ENCODE data around the gene EXD3.
"Not testable (repeated sequence)": the region's sequence is repeated elsewhere in the genome, so short reads cannot be mapped to it uniquely, and the experiment has no call there.

The EXD3 gene

GRCh38 chr9:137348769-137349470 is 74.0 kb downstream of the EXD3 start:
- H3K9me3 ChIP-seq (ENCODE audit: control insufficient read depth, insufficient read depth, low read length), result peaks cover 4% of the 10 kb centered on the region
- no peaks in the 10 kb centered on the region for H3K4me1 ChIP-seq (ENCODE audit: control insufficient read depth, insufficient read depth, low read length)
- H3K9ac ChIP-seq (ENCODE audit: low read depth, low read length), result no peak overlapping the region
- H3K36me3 ChIP-seq (ENCODE audit: control insufficient read depth, insufficient read depth, low read length), result no peaks in the 10 kb centered on the region
- H3K4me3 ChIP-seq (ENCODE audit: low read depth, low read length), result no peak overlapping the region
- H3K27me3 ChIP-seq (ENCODE audit: control insufficient read depth, insufficient read depth, low read length), result no peaks in the 10 kb centered on the region

- H3K27me3 ChIP-seq (ENCODE audit: control insufficient read depth, insufficient read depth, low read length), result no peaks in the 10 kb centered on the region
- H3K9me3 ChIP-seq (ENCODE audit: control insufficient read depth, insufficient read depth, low read length), result peaks cover 4% of the 10 kb centered on the region
- no peak overlapping the region for H3K9ac ChIP-seq (ENCODE audit: low read depth, low read length)
Measured at GRCh38 chr9:137347928-137348327, 75.0 kb downstream of the EXD3 start.

GRCh38 chr9:137342482-137342881 is 80.5 kb downstream of the EXD3 start:
- Histone ChIP-seq H3K4me3 (ENCODE audit: low read depth, low read length) (no peak overlapping the region), H3K36me3 (ENCODE audit: control insufficient read depth, insufficient read depth, low read length) (no peaks in the 10 kb centered on the region), H3K9ac (ENCODE audit: low read depth, low read length) (no peak overlapping the region), H3K9me3 (ENCODE audit: control insufficient read depth, insufficient read depth, low read length) (peaks cover 4% of the 10 kb centered on the region), H3K4me1 (ENCODE audit: control insufficient read depth, insufficient read depth, low read length) (no peaks in the 10 kb centered on the region), H3K27me3 (ENCODE audit: control insufficient read depth, insufficient read depth, low read length) (no peaks in the 10 kb centered on the region)

More at GRCh38 chr9:137347928-137348327, 75.0 kb downstream of the EXD3 start:
- H3K36me3 ChIP-seq (ENCODE audit: control insufficient read depth, insufficient read depth, low read length), result no peaks in the 10 kb centered on the region
- H3K4me3 ChIP-seq (ENCODE audit: low read depth, low read length), result no peak overlapping the region
- H3K4me1 ChIP-seq (ENCODE audit: control insufficient read depth, insufficient read depth, low read length), result no peaks in the 10 kb centered on the region

- Histone ChIP-seq H3K4me1 (ENCODE audit: control insufficient read depth, insufficient read depth, low read length) (no peaks in the 10 kb centered on the region), H3K9me3 (ENCODE audit: control insufficient read depth, insufficient read depth, low read length) (peaks cover 4% of the 10 kb centered on the region), H3K36me3 (ENCODE audit: control insufficient read depth, insufficient read depth, low read length) (no peaks in the 10 kb centered on the region), H3K4me3 (ENCODE audit: low read depth, low read length) (no peak overlapping the region), H3K27me3 (ENCODE audit: control insufficient read depth, insufficient read depth, low read length) (no peaks in the 10 kb centered on the region), H3K9ac (ENCODE audit: low read depth, low read length) (no peak overlapping the region)
Measured at GRCh38 chr9:137341227-137341626, 81.7 kb downstream of the EXD3 start.

GRCh38 chr9:137339908-137340462 is 83.0 kb downstream of the EXD3 start:
- H3K9me3 ChIP-seq (ENCODE audit: control insufficient read depth, insufficient read depth, low read length); H3K9ac ChIP-seq (ENCODE audit: low read depth, low read length); H3K4me1 ChIP-seq (ENCODE audit: control insufficient read depth, insufficient read depth, low read length); H3K27me3 ChIP-seq (ENCODE audit: control insufficient read depth, insufficient read depth, low read length); H3K36me3 ChIP-seq (ENCODE audit: control insufficient read depth, insufficient read depth, low read length); H3K4me3 ChIP-seq (ENCODE audit: low read depth, low read length): not testable (repeated sequence)

- Histone ChIP-seq H3K27me3 (ENCODE audit: control insufficient read depth, insufficient read depth, low read length) (no peaks in the 10 kb centered on the region), H3K9ac (ENCODE audit: low read depth, low read length) (no peak overlapping the region), H3K4me3 (ENCODE audit: low read depth, low read length) (no peak overlapping the region), H3K36me3 (ENCODE audit: control insufficient read depth, insufficient read depth, low read length) (no peaks in the 10 kb centered on the region), H3K9me3 (ENCODE audit: control insufficient read depth, insufficient read depth, low read length) (no peaks in the 10 kb centered on the region), H3K4me1 (ENCODE audit: control insufficient read depth, insufficient read depth, low read length) (no peaks in the 10 kb centered on the region)
Measured at GRCh38 chr9:137339045-137339907, 83.7 kb downstream of the EXD3 start.

GRCh38 chr9:137336735-137337134 is 86.2 kb downstream of the EXD3 start:
- Histone ChIP-seq H3K36me3 (ENCODE audit: control insufficient read depth, insufficient read depth, low read length) (no peaks in the 10 kb centered on the region), H3K4me3 (ENCODE audit: low read depth, low read length) (no peak overlapping the region), H3K27me3 (ENCODE audit: control insufficient read depth, insufficient read depth, low read length) (no peaks in the 10 kb centered on the region)

GRCh38 chr9:137333016-137333671 is 89.8 kb downstream of the EXD3 start:
- Histone ChIP-seq H3K4me3 (ENCODE audit: low read depth, low read length) (no peak overlapping the region), H3K4me1 (ENCODE audit: control insufficient read depth, insufficient read depth, low read length) (no peaks in the 10 kb centered on the region), H3K36me3 (ENCODE audit: control insufficient read depth, insufficient read depth, low read length) (no peaks in the 10 kb centered on the region), H3K9ac (ENCODE audit: low read depth, low read length) (no peak overlapping the region), H3K9me3 (ENCODE audit: control insufficient read depth, insufficient read depth, low read length) (no peaks in the 10 kb centered on the region), H3K27me3 (ENCODE audit: control insufficient read depth, insufficient read depth, low read length) (no peaks in the 10 kb centered on the region)

More at GRCh38 chr9:137336735-137337134, 86.2 kb downstream of the EXD3 start:
- no peak overlapping the region for H3K9ac ChIP-seq (ENCODE audit: low read depth, low read length)
- H3K9me3 ChIP-seq (ENCODE audit: control insufficient read depth, insufficient read depth, low read length), result no peaks in the 10 kb centered on the region
- no peaks in the 10 kb centered on the region for H3K4me1 ChIP-seq (ENCODE audit: control insufficient read depth, insufficient read depth, low read length)

GRCh38 chr9:137331929-137332328 is 91.0 kb downstream of the EXD3 start:
- Histone ChIP-seq H3K4me1 (ENCODE audit: control insufficient read depth, insufficient read depth, low read length) (no peaks in the 10 kb centered on the region), H3K27me3 (ENCODE audit: control insufficient read depth, insufficient read depth, low read length) (no peaks in the 10 kb centered on the region), H3K36me3 (ENCODE audit: control insufficient read depth, insufficient read depth, low read length) (no peaks in the 10 kb centered on the region), H3K9me3 (ENCODE audit: control insufficient read depth, insufficient read depth, low read length) (no peaks in the 10 kb centered on the region), H3K4me3 (ENCODE audit: low read depth, low read length) (no peak overlapping the region), H3K9ac (ENCODE audit: low read depth, low read length) (no peak overlapping the region)

- Histone ChIP-seq H3K4me3 (ENCODE audit: low read depth, low read length) (no peak overlapping the region), H3K4me1 (ENCODE audit: control insufficient read depth, insufficient read depth, low read length) (no peaks in the 10 kb centered on the region), H3K9ac (ENCODE audit: low read depth, low read length) (no peak overlapping the region), H3K27me3 (ENCODE audit: control insufficient read depth, insufficient read depth, low read length) (no peaks in the 10 kb centered on the region), H3K9me3 (ENCODE audit: control insufficient read depth, insufficient read depth, low read length) (no peaks in the 10 kb centered on the region), H3K36me3 (ENCODE audit: control insufficient read depth, insufficient read depth, low read length) (no peaks in the 10 kb centered on the region)
Measured at GRCh38 chr9:137330689-137331088, 92.3 kb downstream of the EXD3 start.

- H3K4me1 ChIP-seq (ENCODE audit: control insufficient read depth, insufficient read depth, low read length), result not testable (repeated sequence)
Measured at GRCh38 chr9:137329590-137329989, 93.4 kb downstream of the EXD3 start.

More at GRCh38 chr9:137329590-137329989, 93.4 kb downstream of the EXD3 start:
- not testable (repeated sequence) for H3K9me3 ChIP-seq (ENCODE audit: control insufficient read depth, insufficient read depth, low read length); H3K9ac ChIP-seq (ENCODE audit: low read depth, low read length); H3K4me3 ChIP-seq (ENCODE audit: low read depth, low read length); H3K27me3 ChIP-seq (ENCODE audit: control insufficient read depth, insufficient read depth, low read length); H3K36me3 ChIP-seq (ENCODE audit: control insufficient read depth, insufficient read depth, low read length)

Measured in iPS-15b (cell line).